ENCODE results near the gene PKP2. TPM values are rescaled to one million over a fixed set of nuclear protein-coding genes. Genes with fewer than 3 reads are reported as not detected.

The PKP2 gene
- total RNA-seq, 2 experiments from 2014 or later, result 0.13 to 0.23 TPM

GRCh38 chr12:32755654-32756475, 140.7 kb downstream of the PKP2 start, which contains the start of gene YARS2:
Gene YARS2 (minus strand): TSS chr12:32755897. CDS start chr12:32755874, 23 bp downstream.
- CTCF ChIA-PET, result interaction anchor here (0.7 to 4.7 kb wide), 41 partner anchors 8 to 1484 kb away, joined by 3 to 67 read pairs (median 4); partner anchors contain the start of genes ALG10 and PKP2

GRCh38 chr12:32755051-32755653, 141.4 kb downstream of the PKP2 start:
- DNase-seq, result peak; percentile 79
- ATAC-seq, result peak; percentile 65
- TF ChIP-seq CTCF (IDR thresholded peaks at IDR 0.05), result peak; percentile 81
- Mint-ChIP-seq H3K36me3 (ENCODE audit: low read depth) (peaks cover 28% of the 10 kb centered on the region), H3K27ac (peak overlapping the region; percentile 87), H3K9me3 (no peaks in the 10 kb centered on the region), H3K27me3 (no peaks in the 10 kb centered on the region), H3K4me3 (peak overlapping the region; percentile 90), H3K4me1 (ENCODE audit: low read depth) (peaks cover 18% of the 10 kb centered on the region)
- CTCF ChIA-PET, result interaction anchor here (0.6 to 4.7 kb wide), 35 partner anchors 9 to 1280 kb away, joined by 3 to 67 read pairs (median 4); partner anchors contain the start of gene ALG10
- POLR2A ChIA-PET, result interaction anchor here (0.6 to 1.6 kb wide), 8 partner anchors 9 to 1267 kb away, joined by 3 to 5 read pairs (median 3); partner anchors contain the start of gene ALG10
- intact Hi-C loops (cut with micrococcal nuclease), result loop anchor here (5.0 to 10.0 kb wide), 2 partner anchors 162 to 1100 kb away; partner anchors contain the start of gene ETFBKMT

More at GRCh38 chr12:32755654-32756475, 140.7 kb downstream of the PKP2 start, which contains the start of gene YARS2:
- intact Hi-C loops (cut with micrococcal nuclease), result loop anchor here (2.0 to 10.0 kb wide), 3 partner anchors 161 to 1265 kb away; partner anchors contain the start of gene ETFBKMT
- Mint-ChIP-seq H3K4me3 (peak within 1 kb of the TSS; percentile 90), H3K27ac (peak within 1 kb of the TSS; percentile 87), H3K9me3 (no peaks in the 10 kb centered on the region), H3K36me3 (ENCODE audit: low read depth) (peaks cover 23% of the 10 kb centered on the region), H3K4me1 (ENCODE audit: low read depth) (peaks cover 18% of the 10 kb centered on the region), H3K27me3 (no peaks in the 10 kb centered on the region)
- peak; percentile 93 for DNase-seq
- ATAC-seq, result peak; percentile 89
- TF ChIP-seq CTCF (IDR thresholded peaks at IDR 0.05), result peak; percentile 80
- POLR2A ChIA-PET, result interaction anchor here (0.6 to 1.6 kb wide), 9 partner anchors 9 to 1267 kb away, joined by 3 to 5 read pairs (median 3); partner anchors contain the start of gene ALG10

- TF ChIP-seq CTCF (IDR thresholded peaks at IDR 0.05), result no peak
- H3K36me3 Mint-ChIP-seq (ENCODE audit: low read depth), result peaks cover 33% of the 10 kb centered on the region
- intact Hi-C loops (cut with micrococcal nuclease), result loop anchor here (10.0 kb wide), 1 partner anchor 1099 kb away; the partner anchor contains the start of gene ETFBKMT
- peak overlapping the region; percentile 90 for H3K4me3 Mint-ChIP-seq
- ATAC-seq (no peak), DNase-seq (no peak)
- no peaks in the 10 kb centered on the region for H3K27me3 Mint-ChIP-seq
- H3K27ac Mint-ChIP-seq, result peak overlapping the region; percentile 87
- CTCF ChIA-PET, result interaction anchor here (1.5 to 4.7 kb wide), 8 partner anchors 9 to 1268 kb away, joined by 4 to 67 read pairs (median 18); partner anchors contain the start of gene ALG10
- H3K9me3 Mint-ChIP-seq, result no peaks in the 10 kb centered on the region
- H3K4me1 Mint-ChIP-seq (ENCODE audit: low read depth), result peaks cover 18% of the 10 kb centered on the region
- POLR2A ChIA-PET, result no interaction called here
Observed at GRCh38 chr12:32754111-32754510, 142.5 kb downstream of the PKP2 start.

- peaks cover 34% of the 10 kb centered on the region for H3K36me3 Mint-ChIP-seq (ENCODE audit: low read depth)
- ChIA-PET CTCF (interaction anchor here (3.6 kb wide), 1 partner anchor 297 kb away, joined by 34 read pairs; no protein-coding TSS in a partner anchor), POLR2A (no interaction called here)
- no peaks in the 10 kb centered on the region for H3K9me3 Mint-ChIP-seq
- intact Hi-C loops (cut with micrococcal nuclease), result loop anchor here (10.0 kb wide), 1 partner anchor 1099 kb away; the partner anchor contains the start of gene ETFBKMT
- H3K27me3 Mint-ChIP-seq, result no peaks in the 10 kb centered on the region
- no peak for TF ChIP-seq CTCF (IDR thresholded peaks at IDR 0.05)
- peaks cover 18% of the 10 kb centered on the region for H3K4me1 Mint-ChIP-seq (ENCODE audit: low read depth)
- H3K27ac Mint-ChIP-seq, result peak overlapping the region; percentile 87
- peak overlapping the region; percentile 90 for H3K4me3 Mint-ChIP-seq
- no peak for ATAC-seq
- no peak for DNase-seq
Observed at GRCh38 chr12:32753605-32754004, 143.0 kb downstream of the PKP2 start.

All from activated CD8-positive, alpha-beta T cell treated with anti-CD3 and anti-CD28 coated beads for 36 hours (primary cell).